Smooth muscle cell of the brain vasculature (primary cell): ENCODE data around the gene ARHGAP33.
A peak's percentile ranks its signal among the peaks of the same experiment; 100 is the strongest.
"Not testable (repeated sequence)": the region's sequence is repeated elsewhere in the genome, so short reads cannot be mapped to it uniquely, and the experiment has no call there.

Experiments used
- DNase-seq: peaks from one replicate; pipeline ENCODE4 v3.0.0-alpha.2; 2012; ENCODE audit warnings: low read depth, low spot score

Gene ARHGAP33

GRCh38 chr19:35755131-35755549 is 20.2 kb upstream of the ARHGAP33 start:
- no peak for DNase-seq

GRCh38 chr19:35755550-35756376 is 19.6 kb upstream of the ARHGAP33 start:
- no peak for DNase-seq

DNA sequence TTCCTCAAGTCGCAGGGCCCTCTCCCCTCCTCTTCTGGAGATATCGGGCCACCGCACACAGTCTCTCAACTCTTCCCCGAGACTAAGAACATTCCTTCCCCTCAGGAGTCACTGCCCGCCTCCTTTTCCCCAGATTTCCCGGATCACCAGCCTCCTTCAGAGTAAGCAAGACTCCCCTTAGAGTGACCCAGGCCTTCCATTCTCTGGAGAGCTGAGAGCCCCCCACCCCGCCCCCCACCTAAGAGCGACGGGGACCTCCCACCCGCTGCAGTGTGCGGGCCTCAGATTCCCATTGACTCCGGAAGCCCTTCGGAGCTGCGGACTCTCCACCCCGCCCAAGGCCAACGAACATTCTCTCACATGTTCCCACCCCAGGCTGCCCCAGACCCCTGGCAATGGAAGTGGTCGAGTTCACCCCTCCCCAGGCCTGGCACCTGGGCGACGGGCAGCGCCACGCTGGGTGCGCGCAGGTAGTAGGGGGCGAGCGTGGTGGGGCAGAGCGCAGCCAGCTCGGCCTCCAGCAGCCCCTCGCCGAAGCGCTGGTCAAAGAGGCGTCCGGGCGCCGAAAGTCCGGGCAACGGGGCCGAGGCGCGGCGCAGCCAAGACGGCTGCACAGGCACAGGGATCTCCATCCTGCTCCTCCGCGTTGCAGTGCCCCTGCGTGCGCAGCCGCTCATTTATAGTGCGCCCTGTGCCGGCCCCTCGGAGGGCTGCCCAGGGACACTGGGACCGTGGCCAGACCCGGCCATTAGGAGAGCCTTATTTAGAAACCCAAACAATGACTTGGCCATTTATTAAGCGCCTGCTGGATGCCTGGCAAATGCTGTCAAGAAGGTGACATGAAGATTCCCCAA is 18.8 kb upstream of the ARHGAP33 start, which contains the start of gene HSPB6:
Gene HSPB6 (minus strand): TSS at position 653 of the 854 bp plus-strand sequence. CDS start 21 bp downstream, at position 632.
- DNase-seq = no peak

DNA sequence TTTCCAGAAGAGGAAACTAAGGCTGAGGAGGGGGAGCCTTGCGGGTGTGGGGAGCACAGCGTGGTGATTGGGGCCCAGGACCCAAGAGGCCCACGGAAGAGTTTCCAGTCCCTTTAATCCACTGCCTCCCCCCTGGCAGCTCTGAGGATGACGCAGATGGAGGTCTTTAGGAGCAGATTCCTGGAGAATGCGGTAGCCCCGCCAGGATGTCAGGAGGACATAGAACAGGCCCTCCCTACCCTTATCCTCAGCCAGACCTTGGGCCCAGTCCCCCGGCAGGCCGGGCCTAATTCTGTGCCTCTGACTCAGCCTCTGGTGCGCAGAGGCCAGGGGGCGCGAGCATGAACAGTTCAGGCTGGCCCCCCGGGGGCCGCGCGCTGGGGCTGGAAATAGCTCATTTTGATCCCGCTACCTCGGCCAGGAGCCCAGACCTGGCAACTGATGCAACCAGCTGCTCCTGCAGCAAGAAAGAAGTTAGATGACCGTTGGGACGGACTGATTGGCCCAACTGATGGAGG is 18.1 kb upstream of the ARHGAP33 start:
- DNase-seq = peak; percentile 89

DNA sequence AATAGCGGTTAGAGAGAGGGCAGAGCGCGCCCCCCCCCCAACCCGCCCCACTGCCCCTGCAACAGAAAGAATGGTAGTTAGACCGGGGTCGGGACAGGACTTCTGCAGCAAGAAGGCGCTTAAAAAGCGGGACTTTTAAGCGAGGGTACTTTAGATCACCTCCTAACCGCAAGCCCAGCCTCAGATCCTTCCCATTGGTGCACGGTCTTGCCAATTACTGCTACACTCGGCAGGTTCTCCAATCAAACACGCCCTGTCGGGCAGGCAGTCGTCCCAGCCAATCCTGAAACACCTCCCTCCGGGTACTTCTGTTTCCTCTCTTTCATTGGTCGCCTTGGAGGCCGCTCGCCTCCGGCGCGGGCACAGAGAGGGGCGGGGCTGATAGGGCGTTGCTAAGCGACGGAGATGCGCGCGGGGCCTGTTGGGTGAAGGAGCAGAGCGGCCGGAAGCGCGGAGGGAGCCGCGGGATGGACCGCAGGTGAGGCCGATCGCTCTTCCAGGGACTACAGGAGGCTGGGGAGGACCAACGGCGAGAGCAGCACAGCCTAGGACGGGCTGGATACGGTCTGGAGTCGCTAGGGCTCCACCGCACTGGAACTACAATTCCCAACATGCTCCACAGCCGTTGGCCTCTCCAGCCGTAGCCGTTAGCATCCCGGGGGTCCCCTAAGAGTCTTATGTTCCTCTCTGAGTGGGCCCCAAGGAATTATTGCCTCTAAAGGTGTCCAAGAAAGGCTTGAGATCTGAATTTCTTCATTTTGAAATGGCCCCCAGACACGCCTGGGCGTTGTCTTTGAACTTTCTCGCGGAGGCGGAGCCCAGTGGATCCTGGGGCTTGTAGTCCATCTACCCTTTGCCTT is 17.4 kb upstream of the ARHGAP33 start, which contains the start of gene PROSER3:
Gene PROSER3 (plus strand): TSS at position 428 of the 860 bp plus-strand sequence. CDS start 40 bp downstream, at position 468.
- peak; percentile 97 for DNase-seq

GRCh38 chr19:35759697-35760096 is 15.7 kb upstream of the ARHGAP33 start:
- no peak for DNase-seq

DNA sequence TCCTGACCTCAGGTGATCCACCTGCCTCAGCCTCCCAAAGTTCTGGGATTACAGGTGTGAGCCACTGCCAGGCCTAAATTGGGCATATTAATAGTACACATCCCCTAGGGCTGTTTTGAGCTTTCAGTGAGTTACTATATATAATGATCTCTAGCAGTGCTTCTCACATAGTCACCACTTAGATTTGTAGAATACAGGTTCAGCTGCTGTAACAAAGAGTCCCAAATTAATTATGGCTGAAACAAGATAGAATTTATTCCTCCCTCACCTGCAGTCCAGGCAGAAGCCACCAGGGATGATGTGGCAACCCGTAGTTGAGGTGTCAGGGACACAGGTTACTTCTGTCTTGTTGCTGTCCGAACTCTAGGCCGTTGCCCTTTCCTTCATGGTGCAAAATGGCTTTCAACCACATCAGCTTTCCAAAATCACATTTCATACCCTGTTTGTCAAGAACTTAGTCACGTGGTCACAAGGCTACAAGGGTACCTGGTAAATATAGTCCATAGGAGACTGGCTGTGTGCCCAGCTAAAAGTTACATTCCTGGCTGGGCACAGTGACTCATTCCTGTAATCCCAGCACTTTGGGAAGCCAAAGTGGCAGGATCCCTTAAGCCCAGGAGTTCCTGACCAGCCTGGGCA is 14.5 kb upstream of the ARHGAP33 start:
- no peak for DNase-seq

- DNase-seq = no peak
Measured at GRCh38 chr19:35764432-35765315, 10.7 kb upstream of the ARHGAP33 start.

GRCh38 chr19:35766571-35767104 is 8.7 kb upstream of the ARHGAP33 start:
- no peak for DNase-seq

GRCh38 chr19:35767288-35768081 is 7.9 kb upstream of the ARHGAP33 start:
- no peak for DNase-seq

DNA sequence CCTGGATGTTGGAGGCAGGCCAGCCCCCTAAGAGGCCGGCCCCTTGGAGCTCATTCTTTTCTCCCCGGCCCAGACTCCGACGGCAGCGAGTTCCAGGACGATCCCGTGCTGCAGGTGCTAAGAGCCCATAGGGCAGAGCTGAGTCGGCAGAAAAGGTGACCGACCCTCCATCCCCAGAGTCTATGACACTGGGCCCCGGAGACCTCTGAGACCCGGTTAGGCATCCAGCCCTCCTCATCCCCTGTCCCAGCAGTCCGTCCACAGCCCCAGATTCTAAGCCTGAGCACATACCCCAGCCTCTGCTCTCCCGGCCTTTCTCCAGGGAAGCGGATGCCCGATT is 7.3 kb upstream of the ARHGAP33 start:
- DNase-seq = no peak

GRCh38 chr19:35772362-35772761 is 3.0 kb upstream of the ARHGAP33 start:
- DNase-seq = not testable (repeated sequence)

GRCh38 chr19:35773020-35773806 is 2.2 kb upstream of the ARHGAP33 start:
- no peak for DNase-seq

- no peak for DNase-seq
Measured at GRCh38 chr19:35774274-35775045, 904 bp upstream of the ARHGAP33 start.

DNA sequence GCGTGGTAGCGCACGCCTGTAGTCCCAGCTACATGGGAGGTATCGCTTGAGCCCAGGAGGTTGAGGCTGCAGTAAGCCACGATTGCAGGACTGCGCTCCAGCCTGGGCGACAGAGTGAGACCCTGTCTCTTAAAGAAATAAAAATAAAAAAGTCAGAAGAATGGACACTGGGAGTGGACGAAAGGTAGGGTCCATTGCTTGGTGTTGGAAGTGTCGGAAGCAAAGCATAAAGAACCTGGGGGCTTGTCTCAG is 392 bp upstream of the ARHGAP33 start:
- no peak for DNase-seq

GRCh38 chr19:35776102-35776788 is 881 bp downstream of the ARHGAP33 start:
- DNase-seq = no peak
